Measurements from ENCODE around the gene SLC49A4.

Gene SLC49A4

DNA sequence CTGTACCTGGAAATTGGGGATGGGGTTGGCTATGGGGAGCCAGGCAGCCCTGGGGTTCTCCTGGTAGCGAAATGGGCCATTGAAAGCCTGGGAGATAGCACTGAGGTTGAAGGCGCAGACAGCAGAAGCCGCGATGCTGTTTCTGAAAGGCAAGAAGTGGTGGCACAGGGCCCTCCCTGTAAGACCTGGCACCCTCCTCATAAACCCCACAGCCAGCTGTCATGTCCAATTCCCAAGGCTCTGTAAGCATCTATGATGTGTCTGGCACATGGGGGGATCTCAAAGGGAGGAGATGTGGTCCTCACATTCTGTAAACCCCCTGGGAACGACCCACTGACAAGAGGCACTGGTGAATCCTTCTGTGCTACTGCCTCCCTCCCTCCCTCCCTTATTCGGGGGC, 128.7 kb downstream of the SLC49A4 start:
- DNase-seq (ENCODE audit: low read depth), result no peak
- TF ChIP-seq, protein P1, sequence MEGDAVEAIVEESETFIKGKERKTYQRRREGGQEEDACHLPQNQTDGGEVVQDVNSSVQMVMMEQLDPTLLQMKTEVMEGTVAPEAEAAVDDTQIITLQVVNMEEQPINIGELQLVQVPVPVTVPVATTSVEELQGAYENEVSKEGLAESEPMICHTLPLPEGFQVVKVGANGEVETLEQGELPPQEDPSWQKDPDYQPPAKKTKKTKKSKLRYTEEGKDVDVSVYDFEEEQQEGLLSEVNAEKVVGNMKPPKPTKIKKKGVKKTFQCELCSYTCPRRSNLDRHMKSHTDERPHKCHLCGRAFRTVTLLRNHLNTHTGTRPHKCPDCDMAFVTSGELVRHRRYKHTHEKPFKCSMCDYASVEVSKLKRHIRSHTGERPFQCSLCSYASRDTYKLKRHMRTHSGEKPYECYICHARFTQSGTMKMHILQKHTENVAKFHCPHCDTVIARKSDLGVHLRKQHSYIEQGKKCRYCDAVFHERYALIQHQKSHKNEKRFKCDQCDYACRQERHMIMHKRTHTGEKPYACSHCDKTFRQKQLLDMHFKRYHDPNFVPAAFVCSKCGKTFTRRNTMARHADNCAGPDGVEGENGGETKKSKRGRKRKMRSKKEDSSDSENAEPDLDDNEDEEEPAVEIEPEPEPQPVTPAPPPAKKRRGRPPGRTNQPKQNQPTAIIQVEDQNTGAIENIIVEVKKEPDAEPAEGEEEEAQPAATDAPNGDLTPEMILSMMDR (conservative IDR thresholded peaks at IDR 0.05; ENCODE audit: control insufficient read depth, insufficient read depth, low read depth, low read length), result no peak
- no peak overlapping the region for H3K4me3 ChIP-seq (ENCODE audit: control insufficient read depth, low read depth, low read length)

DNA sequence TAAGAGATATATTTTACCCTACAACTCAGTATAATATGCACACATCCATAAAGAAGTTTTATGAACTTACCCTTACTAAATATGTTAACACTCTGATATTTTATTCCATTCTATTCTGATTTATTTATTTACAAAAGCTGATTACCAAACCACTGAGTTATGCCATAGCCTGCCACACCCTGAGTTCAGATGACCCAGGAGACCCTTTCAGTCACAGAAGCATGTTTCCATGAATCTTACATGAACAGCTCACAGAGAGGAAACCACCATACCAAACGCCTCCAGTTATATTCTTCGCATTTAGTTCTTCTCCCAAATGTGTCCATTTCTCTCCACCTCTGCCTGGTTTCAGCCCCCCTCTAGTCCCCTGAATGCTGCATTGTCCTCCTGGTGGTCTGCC, 129.2 kb downstream of the SLC49A4 start:
- TF ChIP-seq, protein P1 (conservative IDR thresholded peaks at IDR 0.05; ENCODE audit: control insufficient read depth, insufficient read depth, low read depth, low read length), result no peak
- no peak for DNase-seq (ENCODE audit: low read depth)
- H3K4me3 ChIP-seq (ENCODE audit: control insufficient read depth, low read depth, low read length), result no peak overlapping the region

DNA sequence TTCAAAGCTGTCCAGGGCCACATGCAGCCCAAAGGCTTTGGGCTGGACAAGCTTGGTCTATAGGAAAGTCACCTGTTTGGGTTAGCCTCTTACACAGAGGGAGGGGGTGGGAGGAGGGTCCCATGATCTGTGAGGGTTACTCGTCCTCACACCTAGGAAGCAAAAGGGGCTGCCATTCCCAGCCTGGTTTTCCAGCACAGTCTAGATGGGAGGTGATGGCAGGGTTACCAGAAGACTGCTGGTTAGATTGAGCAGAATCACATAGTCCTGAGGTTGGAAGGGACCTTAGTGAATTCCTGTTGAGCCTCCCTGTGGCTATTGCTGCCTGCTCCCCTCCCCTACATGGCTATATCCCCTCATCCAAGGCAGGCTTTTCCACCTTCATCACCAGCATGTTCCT, 130.9 kb downstream of the SLC49A4 start:
- H3K4me3 ChIP-seq (ENCODE audit: control insufficient read depth, low read depth, low read length), result no peak overlapping the region
- TF ChIP-seq, protein P1 (conservative IDR thresholded peaks at IDR 0.05; ENCODE audit: control insufficient read depth, insufficient read depth, low read depth, low read length), result no peak
- DNase-seq (ENCODE audit: low read depth), result no peak

DNA sequence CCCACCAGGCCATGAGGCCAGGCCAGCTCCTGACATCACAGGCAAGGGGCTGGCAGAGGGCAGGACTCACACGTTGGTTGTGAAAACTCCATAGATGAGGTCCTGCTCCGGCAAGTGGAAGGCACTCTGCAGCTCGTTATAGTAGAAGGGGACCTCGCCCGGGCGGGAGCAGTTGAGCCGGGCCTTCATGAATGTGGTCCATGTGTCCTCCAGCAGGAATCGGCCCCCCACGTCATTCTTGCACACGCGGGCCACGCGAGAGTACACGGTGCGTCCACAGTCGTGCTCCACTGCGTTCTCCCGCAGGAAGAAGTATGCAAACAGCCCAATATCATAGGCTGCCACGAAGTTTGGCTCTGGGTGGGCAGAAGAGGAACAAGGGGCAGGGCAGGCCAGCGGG, 131.5 kb downstream of the SLC49A4 start:
- no peak for DNase-seq (ENCODE audit: low read depth)

DNA sequence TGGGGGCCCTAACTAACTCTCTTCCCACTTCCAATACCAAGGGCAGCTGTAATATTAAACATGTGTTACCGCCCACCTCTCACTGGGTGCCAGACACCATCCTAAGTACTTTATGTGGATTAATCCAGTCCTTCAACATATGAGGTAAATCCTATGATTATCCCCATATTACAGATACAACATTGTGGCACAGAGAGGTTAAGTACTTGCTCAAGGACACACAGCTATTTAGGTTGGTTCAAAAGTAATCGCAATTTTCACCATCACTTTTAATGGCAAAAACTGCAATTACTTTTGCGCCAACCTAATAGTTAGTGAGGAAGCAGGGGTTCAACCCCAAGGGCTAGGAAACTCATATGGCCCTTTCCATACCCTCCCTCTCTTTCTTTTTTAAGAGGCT, 131.9 kb downstream of the SLC49A4 start:
- H3K4me3 ChIP-seq (ENCODE audit: control insufficient read depth, low read depth, low read length), result no peak overlapping the region
- no peak for DNase-seq (ENCODE audit: low read depth)
- TF ChIP-seq, protein P1 (conservative IDR thresholded peaks at IDR 0.05; ENCODE audit: control insufficient read depth, insufficient read depth, low read depth, low read length), result no peak

More for the DNA sequence above, 131.5 kb downstream of the SLC49A4 start:
- no peak overlapping the region for H3K4me3 ChIP-seq (ENCODE audit: control insufficient read depth, low read depth, low read length)
- TF ChIP-seq, protein P1 (conservative IDR thresholded peaks at IDR 0.05; ENCODE audit: control insufficient read depth, insufficient read depth, low read depth, low read length), result no peak

- no peak overlapping the region for H3K4me3 ChIP-seq (ENCODE audit: control insufficient read depth, low read depth, low read length)
- TF ChIP-seq, protein P1 (conservative IDR thresholded peaks at IDR 0.05; ENCODE audit: control insufficient read depth, insufficient read depth, low read depth, low read length), result no peak
- DNase-seq (ENCODE audit: low read depth), result no peak
These were observed 132.9 kb downstream of the SLC49A4 start for GRCh38 chr3:122927726-122928125.

Measured in fibroblast of mammary gland (primary cell).